A673 (cell line): ENCODE measurements around the gene TGFBR3L.
"Not testable (repeated sequence)": the region's sequence is repeated elsewhere in the genome, so short reads cannot be mapped to it uniquely, and the experiment has no call there.

Experiments used
- EZH2 ChIP-seq: fragments of 200-600 bp; sonication (generic); IDR thresholded peaks from 2 replicates; pipeline ENCODE4 v1.6.1; 2017; ENCODE audit warnings: borderline replicate concordance, low read depth, mild to moderate bottlenecking, mixed read lengths, antibody characterized with exemption, low read length; ENCODE audit not compliant: poor library complexity, severe bottlenecking
- TF ChIP-seq, protein P1 (sequence below): fragments of 300-800, 200-600 bp; sonication (generic); conservative IDR thresholded peaks from 2 replicates; pipeline ENCODE4 v1.5.1; 2017; ENCODE audit warnings: low read depth, mild to moderate bottlenecking, antibody characterized with exemption, low read length, moderate library complexity, mixed read lengths

- TF ChIP-seq, protein P1, sequence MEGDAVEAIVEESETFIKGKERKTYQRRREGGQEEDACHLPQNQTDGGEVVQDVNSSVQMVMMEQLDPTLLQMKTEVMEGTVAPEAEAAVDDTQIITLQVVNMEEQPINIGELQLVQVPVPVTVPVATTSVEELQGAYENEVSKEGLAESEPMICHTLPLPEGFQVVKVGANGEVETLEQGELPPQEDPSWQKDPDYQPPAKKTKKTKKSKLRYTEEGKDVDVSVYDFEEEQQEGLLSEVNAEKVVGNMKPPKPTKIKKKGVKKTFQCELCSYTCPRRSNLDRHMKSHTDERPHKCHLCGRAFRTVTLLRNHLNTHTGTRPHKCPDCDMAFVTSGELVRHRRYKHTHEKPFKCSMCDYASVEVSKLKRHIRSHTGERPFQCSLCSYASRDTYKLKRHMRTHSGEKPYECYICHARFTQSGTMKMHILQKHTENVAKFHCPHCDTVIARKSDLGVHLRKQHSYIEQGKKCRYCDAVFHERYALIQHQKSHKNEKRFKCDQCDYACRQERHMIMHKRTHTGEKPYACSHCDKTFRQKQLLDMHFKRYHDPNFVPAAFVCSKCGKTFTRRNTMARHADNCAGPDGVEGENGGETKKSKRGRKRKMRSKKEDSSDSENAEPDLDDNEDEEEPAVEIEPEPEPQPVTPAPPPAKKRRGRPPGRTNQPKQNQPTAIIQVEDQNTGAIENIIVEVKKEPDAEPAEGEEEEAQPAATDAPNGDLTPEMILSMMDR: not testable (repeated sequence)
- TF ChIP-seq EZH2: not testable (repeated sequence)
Measured at GRCh38 chr19:7930030-7930429, 15.4 kb downstream of the TGFBR3L start.
